GM10266 (cell line): ENCODE measurements around the gene FMN2.

Experiments
- DNase-seq: peaks from one replicate; pipeline ENCODE4 v3.0.0; 2012; ENCODE audit errors: extremely low spot score
- TF ChIP-seq, protein P1 (sequence below): IDR thresholded peaks from 2 replicates; pipeline ENCODE4 v1.5.1; 2012; ENCODE audit warnings: mild to moderate bottlenecking, low read depth; ENCODE audit not compliant: control insufficient read depth, insufficient read depth; ENCODE audit errors: missing control alignments

The FMN2 gene

DNA sequence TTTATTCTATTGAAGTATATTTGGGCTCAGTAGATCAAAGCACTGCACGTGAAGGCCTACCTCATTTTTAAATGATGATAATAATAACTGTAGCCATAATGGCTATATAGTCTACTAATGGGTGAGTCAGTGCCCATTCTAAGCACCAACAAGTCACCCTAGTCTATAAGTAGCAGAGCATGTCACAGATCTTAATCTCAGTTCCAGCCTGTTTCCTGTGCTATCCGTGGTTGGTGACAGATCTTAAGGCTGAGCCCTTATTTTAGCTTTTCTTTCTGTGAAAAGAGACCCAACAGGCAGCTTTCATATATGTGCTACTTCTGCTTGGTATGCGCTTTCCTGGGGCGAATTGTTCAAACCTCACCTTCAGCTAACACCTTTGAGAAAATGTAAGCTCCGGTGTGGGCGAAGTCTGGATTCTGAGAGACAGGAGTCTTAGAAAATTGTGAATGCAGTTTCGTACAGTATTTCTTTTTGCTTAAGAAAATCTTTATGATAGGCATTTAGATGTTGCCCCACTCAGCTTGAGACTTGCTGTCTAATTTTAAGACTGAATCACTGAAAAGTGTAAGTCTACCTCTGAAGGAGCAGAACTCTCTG is 59.6 kb downstream of the FMN2 start:
- TF ChIP-seq, protein P1, sequence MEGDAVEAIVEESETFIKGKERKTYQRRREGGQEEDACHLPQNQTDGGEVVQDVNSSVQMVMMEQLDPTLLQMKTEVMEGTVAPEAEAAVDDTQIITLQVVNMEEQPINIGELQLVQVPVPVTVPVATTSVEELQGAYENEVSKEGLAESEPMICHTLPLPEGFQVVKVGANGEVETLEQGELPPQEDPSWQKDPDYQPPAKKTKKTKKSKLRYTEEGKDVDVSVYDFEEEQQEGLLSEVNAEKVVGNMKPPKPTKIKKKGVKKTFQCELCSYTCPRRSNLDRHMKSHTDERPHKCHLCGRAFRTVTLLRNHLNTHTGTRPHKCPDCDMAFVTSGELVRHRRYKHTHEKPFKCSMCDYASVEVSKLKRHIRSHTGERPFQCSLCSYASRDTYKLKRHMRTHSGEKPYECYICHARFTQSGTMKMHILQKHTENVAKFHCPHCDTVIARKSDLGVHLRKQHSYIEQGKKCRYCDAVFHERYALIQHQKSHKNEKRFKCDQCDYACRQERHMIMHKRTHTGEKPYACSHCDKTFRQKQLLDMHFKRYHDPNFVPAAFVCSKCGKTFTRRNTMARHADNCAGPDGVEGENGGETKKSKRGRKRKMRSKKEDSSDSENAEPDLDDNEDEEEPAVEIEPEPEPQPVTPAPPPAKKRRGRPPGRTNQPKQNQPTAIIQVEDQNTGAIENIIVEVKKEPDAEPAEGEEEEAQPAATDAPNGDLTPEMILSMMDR: no peak
- no peak for DNase-seq

DNA sequence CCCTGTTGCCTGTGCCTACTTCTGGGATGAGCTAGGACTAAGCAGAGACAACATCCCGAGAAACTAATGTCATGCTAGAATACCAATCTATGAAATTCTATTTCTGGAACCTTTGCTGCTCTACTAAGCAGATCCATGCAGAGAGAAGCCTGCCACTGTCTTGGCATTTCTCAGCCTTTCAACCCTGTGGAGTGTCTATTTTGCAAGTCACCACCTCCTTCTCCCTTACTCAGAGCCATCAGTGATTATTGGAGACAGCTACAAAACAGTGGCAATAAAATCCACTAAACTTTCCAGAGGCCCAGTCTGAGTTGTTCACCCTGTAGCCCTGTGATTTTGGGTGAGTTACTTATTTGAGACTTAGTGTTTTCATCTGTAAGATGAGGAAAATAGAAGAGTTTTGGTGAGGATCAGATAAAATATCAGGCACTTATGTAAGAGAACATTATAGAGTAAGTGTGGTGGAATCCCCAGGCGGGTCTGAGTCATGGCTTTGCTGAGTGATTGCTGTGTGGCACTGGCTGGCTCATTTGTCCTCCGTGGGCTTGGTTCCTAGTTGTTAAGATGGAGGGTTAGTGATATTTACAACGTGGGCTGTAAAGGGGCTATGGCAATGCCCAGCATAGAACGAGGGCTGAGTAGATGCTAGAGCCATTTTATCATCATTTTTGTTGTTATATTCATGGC is 61.1 kb downstream of the FMN2 start:
- DNase-seq: no peak
- TF ChIP-seq, protein P1: no peak

DNA sequence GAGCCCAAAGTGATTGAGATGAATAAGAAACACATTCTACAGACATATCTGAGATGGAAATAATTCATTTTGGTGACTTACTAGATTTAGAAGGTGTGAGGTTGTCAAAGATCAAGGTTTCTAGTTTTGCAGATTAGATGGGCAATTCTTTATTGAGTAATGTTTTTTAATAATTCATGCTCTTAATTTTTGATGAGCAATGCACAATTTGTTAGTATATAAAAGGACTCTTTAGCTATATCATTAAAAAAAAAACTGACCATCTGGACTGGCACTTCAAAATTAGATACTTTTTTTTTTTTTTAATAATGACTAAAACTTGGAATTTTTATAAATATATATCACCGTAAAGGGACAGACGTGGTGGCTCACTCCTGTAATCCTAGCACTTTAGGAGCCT is 63.9 kb downstream of the FMN2 start:
- DNase-seq: no peak
- TF ChIP-seq, protein P1: no peak

DNA sequence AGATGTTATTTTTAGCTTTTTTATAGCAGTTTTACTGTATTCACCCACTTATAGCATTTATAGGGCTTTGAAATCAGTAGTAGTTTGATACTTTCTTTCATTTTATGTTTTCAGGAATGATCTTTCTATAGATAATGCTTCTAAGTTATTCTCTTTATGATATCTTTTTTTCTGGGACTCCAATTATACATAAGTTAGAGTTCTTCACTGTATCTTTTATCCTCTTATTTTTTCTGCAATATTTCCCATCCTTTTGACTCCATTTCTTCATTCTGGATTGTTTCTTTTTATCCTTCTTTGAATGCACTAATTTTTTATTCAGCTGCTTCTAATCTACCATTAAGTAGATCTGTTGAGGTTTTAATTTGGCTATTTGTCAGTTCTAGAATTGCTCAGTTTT is 73.1 kb downstream of the FMN2 start:
- TF ChIP-seq, protein P1: no peak
- no peak for DNase-seq

DNA sequence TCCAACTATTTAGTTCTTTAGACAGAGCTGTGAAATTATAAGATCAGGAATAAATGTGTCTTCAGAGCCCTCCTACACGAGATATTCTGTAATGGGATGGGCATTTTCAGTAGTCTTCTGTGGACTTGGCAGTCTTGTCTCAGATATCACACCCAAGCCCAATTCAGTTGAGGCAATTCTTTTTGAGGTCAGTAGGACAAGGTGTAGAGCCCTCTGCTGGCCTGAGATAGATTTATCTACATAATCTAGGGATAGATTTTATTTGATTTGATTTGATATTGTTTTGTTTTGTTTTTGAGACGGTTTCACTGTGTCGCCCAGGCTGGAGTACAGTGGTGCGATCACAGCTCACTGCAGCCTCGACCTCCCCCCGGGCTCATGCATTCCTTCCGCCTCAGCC is 77.5 kb downstream of the FMN2 start:
- TF ChIP-seq, protein P1: no peak
- no peak for DNase-seq

DNA sequence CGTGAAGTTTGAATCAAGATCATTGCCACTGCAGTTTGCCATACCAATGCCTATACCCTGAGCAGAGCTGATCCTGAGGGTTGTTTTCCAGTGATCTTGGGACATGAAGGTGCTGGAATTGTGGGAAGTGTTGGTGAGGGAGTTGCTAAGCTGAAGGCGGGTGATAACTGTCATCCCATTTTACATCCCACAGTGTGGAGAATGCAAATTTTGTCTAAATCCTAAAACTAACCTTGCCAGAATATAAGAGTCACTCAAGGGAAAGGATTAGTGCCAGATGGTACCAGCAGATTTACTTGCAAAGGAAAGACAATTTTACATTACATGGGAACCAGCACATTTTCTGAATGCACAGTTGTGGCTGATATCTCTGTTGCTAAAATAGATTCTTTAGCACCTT is 78.6 kb downstream of the FMN2 start:
- TF ChIP-seq, protein P1: no peak
- DNase-seq: no peak

DNA sequence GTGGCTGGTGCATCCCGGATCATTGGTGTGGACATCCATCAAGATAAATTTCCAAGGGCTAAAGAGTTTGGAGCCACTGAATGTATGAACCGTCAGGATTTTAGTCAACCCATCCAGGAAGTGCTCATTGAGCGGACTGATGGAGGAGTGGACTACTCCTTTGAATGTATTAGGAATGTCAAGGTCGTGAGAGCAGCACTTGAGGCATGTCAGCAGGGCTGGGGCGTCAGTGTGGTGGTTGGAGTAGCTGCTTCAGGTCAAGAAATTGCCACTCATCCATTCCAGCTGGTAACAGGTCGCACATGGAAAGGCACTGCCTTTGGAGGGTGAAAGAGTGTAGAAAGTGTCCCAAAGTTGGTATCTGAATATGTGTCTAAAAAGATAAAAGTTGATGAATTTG is 79.1 kb downstream of the FMN2 start:
- DNase-seq: no peak
- TF ChIP-seq, protein P1: no peak
